H4 (cell line): ENCODE measurements around the gene PNPLA4. TPM values are rescaled to one million over a fixed set of nuclear protein-coding genes. Genes with fewer than 3 reads are reported as not detected.

Experiments
- DNase-seq: peaks from one replicate; pipeline ENCODE4 v3.0.0-alpha.2; 2015; ENCODE audit warnings: low spot score
- total RNA-seq: library from RNA; depleted of rRNA; stranded (reverse); fragments of >200 nt; shearing (Covaris generic); gene quantifications from 2 replicates; pipeline ENCODE4 v1.2.3, GENCODE V29; 2014; rRNA removed

PNPLA4 gene
- total RNA-seq, 1 experiment from 2014 or later, result not detected

GRCh38 chrX:7872042-7872441 lies 55.2 kb downstream of the PNPLA4 start:
- no peak for DNase-seq

- DNase-seq, result no peak
These were observed 75.0 kb downstream of the PNPLA4 start for GRCh38 chrX:7852166-7852565.

Other genes starting within 250 kb of the PNPLA4 start
- gene VCX, start 84.2 kb downstream of the PNPLA4 start, total RNA-seq, result 68.2 and 79.3 TPM in 2 replicates
- gene VCX2, start 243.9 kb upstream of the PNPLA4 start, total RNA-seq, result 0.29 and 3.2 TPM in 2 replicates